ACC112 (cell line): ENCODE measurements around the gene MYLK2.

Source experiments
- H2AFZ ChIP-seq: fragments of 200-600 bp; sonication (generic); one replicate; pipeline ENCODE4 v1.6.0; 2017; ENCODE audit warnings: antibody characterized with exemption, low read length; ENCODE audit not compliant: unreplicated experiment
- H3K27ac ChIP-seq: fragments of 200-600 bp; sonication (generic); 2 replicates; pipeline ENCODE4 v1.5.1; 2014; ENCODE audit warnings: low read depth, mild to moderate bottlenecking, antibody characterized with exemption, low read length, moderate library complexity
- H3K27me3 ChIP-seq: fragments of 200-600 bp; sonication (generic); 2 replicates; pipeline ENCODE4 v1.6.1; 2014; ENCODE audit warnings: mild to moderate bottlenecking, antibody characterized with exemption, low read length, moderate library complexity, mixed read lengths; ENCODE audit not compliant: insufficient read depth
- H3K36me3 ChIP-seq: fragments of 200-600 bp; sonication (generic); 2 replicates; pipeline ENCODE4 v1.6.1; 2016; ENCODE audit warnings: mild to moderate bottlenecking, antibody characterized with exemption, low read length, moderate library complexity, mixed read lengths; ENCODE audit not compliant: insufficient read depth
- H3K4me1 ChIP-seq: fragments of 200-600 bp; sonication (generic); one replicate; pipeline ENCODE4 v1.6.1; 2016; ENCODE audit warnings: low read length, mixed read lengths; ENCODE audit not compliant: insufficient read depth, unreplicated experiment, control insufficient read depth
- H3K4me3 ChIP-seq: fragments of 200-600 bp; sonication (generic); 2 replicates; pipeline ENCODE4 v1.5.1; 2014; ENCODE audit warnings: mild to moderate bottlenecking, low read depth, low read length
- H3K79me2 ChIP-seq: fragments of 200-600 bp; sonication (generic); one replicate; pipeline ENCODE4 v1.6.0; 2016; ENCODE audit warnings: low read length; ENCODE audit not compliant: control insufficient read depth, unreplicated experiment, insufficient read depth

The MYLK2 gene

DNA sequence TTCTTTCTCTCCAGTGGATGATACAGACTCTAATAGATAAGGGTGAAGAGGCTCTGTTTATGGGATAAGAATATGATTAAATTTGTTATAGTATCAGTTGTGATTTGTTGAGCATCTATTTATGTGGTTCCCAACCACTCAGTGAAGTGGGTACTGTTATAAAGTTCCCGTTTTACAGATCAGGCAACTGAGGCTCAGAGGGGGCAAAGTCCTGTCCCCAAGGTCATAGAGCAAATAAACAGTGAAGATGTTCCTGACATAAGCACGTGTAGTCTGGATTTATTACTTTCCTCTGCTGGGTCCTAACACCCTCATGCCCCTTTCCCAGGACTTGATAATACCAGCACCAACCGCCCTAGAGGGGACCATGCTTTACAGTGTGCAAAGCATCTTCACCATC lies 47.1 kb downstream of the MYLK2 start:
- Histone ChIP-seq H3K36me3 (no peaks in the 10 kb centered on the region), H3K4me3 (no peak overlapping the region), H3K4me1 (peaks cover 4% of the 10 kb centered on the region), H2AFZ (no peak overlapping the region), H3K27me3 (peaks cover 34% of the 10 kb centered on the region), H3K27ac (no peak overlapping the region), H3K79me2 (no peaks in the 10 kb centered on the region)

DNA sequence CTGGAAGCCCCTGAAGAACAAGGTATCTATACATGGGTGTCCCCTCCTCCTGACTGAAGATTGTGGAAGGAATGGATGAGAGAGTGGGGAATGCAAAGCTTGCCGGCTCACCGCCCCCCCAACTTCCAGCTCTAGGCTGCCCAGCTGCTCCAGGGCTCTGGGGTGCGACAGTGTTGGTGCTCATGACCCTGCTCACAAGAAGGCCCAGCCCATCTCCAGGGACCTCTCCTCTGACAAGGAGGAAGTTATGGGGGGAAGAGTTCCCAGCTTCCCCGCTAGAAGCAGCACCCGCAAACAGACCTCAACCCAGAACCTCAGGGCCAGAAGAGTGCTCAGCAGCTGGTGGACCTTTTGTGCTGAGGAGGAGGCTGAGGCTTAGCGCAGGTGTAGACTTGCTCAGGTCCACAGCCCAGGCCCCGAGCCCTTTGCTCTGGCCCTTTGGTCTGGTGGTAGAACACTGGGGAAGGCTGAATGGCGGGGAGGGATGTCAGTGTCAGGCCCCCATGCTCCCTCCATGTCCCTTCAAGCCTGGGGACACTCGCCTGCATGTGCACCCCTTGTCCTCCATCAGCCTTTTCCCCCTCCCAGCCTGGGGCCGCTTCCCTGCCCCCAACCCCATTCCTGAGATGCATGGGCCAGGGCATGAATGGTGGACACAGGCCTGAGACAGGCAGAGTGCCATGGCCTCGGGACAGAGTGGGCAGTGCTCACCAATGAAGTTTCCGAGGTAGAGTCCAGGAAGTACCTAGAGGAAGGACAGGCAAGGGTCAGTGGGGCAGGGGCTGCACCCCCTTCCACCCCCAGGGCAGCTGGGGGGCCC lies 49.9 kb downstream of the MYLK2 start:
- no peak overlapping the region for H2AFZ ChIP-seq
- peak overlapping the region; percentile 79 for H3K4me3 ChIP-seq
- H3K4me1 ChIP-seq: peaks cover 4% of the 10 kb centered on the region
- no peak overlapping the region for H3K27ac ChIP-seq
- H3K79me2 ChIP-seq: no peaks in the 10 kb centered on the region
- no peaks in the 10 kb centered on the region for H3K36me3 ChIP-seq
- H3K27me3 ChIP-seq: peaks cover 30% of the 10 kb centered on the region

DNA sequence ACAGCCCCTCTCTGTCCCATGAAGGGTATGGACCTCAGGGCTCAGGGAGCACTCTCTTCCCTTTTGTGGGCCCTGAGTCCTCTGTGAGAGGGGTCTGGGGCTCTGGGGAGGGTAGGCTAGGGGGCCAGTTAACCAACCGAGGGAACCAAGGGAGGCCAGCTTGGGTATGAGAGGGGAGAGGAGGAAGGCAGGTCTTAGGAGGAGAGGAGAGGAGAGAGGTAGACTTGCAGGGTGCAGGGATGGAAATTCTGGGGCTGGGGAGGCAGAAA lies 50.5 kb downstream of the MYLK2 start:
- Histone ChIP-seq H3K79me2 (no peaks in the 10 kb centered on the region), H3K27me3 (peaks cover 30% of the 10 kb centered on the region), H3K4me3 (peak overlapping the region; percentile 79), H3K4me1 (peaks cover 4% of the 10 kb centered on the region), H3K27ac (no peak overlapping the region), H2AFZ (peak overlapping the region; percentile 66), H3K36me3 (no peaks in the 10 kb centered on the region)

DNA sequence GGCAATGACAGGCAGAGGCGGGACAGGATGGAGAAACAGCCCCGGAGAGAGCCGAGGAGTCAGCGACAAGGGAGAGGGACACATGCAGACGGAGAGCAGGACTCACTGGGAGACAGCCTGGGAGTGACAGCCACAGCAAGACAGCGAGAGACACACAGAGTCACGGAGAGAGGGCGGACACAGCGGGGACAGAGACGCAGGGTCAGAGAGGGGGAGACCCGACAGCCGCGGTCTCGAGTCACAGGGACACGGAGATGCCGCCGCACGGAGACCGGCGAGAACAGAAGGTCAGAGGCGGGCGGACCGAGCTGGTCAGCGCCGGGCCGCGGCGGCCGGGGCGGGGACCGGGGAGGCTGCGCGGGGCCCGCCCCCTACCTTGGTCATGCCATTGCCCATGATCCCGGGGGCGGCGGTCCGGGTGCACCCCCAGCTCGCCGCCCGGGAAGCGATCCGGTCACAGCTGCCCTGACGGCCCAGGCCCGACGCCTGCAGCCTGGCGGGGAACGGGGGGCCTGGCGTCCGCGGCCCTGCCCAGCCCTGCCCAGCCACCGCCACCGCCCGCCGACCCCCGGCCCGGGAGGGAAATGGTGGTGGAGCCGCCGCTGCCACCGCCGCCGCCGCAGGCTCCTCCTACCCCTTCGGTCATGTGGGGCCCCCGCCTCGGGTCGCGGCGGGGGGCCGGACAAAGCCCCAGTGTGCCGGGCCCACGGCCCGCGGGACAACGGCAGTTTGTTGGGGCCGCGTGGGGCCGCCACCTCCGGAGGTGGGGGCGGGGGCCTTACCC lies 51.0 kb downstream of the MYLK2 start, which contains the start of the genes DUSP15 and TTLL9:
Gene DUSP15, minus strand, starts transcription at position 586 of the 784 bp plus-strand sequence. Its CDS starts 190 bp downstream, at position 396.
Gene TTLL9, plus strand, starts transcription at position 693 of the 784 bp plus-strand sequence. CDS start 493 bp downstream, outside the sequence.
- H2AFZ ChIP-seq: peak within 1 kb of the TSS; percentile 66
- H3K4me1 ChIP-seq: peaks cover 4% of the 10 kb centered on the region
- no peak within 1 kb of the TSS for H3K27ac ChIP-seq
- no peaks in the 10 kb centered on the region for H3K36me3 ChIP-seq
- peaks cover 30% of the 10 kb centered on the region for H3K27me3 ChIP-seq
- peak within 1 kb of the TSS; percentile 79 for H3K4me3 ChIP-seq
- no peaks in the 10 kb centered on the region for H3K79me2 ChIP-seq

DNA sequence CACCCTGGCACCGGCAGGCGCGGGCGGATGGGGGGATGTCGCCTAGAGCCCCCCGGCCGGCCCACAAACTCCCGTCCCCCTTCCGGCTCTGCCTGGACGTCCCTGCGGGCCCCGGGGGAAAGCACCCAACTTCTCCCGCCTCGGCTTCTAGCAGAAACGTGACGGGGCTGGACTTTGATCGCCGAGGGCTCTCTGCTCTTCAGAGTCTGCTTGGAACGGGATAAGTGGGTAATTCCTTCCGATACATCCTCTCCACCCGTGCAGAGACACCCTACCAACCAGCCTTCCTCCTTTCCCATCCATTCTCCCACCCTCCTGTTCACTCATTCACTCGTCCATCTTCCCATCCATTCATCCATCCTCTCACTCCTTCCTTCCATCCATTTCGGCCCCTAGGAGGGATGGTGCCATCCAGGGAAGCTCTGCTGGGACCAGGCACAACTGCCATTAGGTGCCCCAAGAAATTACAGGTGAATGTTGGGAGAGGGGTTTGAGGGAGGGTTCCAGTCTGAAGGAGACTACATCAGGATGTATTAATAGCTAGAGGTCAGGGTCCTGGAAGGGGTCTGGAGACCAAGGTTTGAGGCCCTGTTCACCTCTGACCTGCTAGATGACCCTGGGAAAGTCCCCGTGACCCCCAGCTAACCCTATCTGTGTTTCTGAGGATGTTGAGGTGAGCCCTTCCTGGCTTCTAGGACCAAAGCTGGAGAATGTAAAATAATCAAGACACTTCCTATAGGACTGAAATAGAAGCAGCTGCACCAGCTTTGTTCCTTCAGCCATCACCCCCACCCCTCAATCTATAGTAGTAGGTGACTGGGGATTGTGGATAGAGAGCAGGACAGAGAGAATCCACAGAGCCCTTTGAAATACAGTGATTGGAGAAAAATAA lies 51.8 kb downstream of the MYLK2 start:
- Histone ChIP-seq H3K27ac (no peak overlapping the region), H2AFZ (peak overlapping the region; percentile 51), H3K27me3 (peaks cover 30% of the 10 kb centered on the region), H3K79me2 (no peaks in the 10 kb centered on the region), H3K36me3 (no peaks in the 10 kb centered on the region), H3K4me3 (peak overlapping the region; percentile 79), H3K4me1 (peaks cover 4% of the 10 kb centered on the region)

DNA sequence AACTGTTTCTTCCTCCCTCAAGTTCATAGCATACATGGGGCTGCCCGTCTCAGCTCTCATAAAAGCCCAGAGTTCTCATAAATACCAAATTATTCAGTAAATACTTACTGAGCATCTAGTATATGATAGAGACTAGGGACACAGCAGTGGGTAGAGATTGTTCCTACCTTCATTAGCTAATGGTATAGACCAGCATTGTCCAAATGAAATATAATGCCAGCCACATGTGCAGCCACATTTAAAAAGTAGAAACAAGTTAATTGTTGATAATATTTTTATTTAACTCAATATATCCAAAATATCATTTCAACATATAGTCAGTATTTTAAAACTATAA lies 52.4 kb downstream of the MYLK2 start:
- no peak overlapping the region for H3K27ac ChIP-seq
- no peak overlapping the region for H3K4me3 ChIP-seq
- H2AFZ ChIP-seq: no peak overlapping the region
- peaks cover 4% of the 10 kb centered on the region for H3K4me1 ChIP-seq
- peaks cover 30% of the 10 kb centered on the region for H3K27me3 ChIP-seq
- no peaks in the 10 kb centered on the region for H3K79me2 ChIP-seq
- no peaks in the 10 kb centered on the region for H3K36me3 ChIP-seq

DNA sequence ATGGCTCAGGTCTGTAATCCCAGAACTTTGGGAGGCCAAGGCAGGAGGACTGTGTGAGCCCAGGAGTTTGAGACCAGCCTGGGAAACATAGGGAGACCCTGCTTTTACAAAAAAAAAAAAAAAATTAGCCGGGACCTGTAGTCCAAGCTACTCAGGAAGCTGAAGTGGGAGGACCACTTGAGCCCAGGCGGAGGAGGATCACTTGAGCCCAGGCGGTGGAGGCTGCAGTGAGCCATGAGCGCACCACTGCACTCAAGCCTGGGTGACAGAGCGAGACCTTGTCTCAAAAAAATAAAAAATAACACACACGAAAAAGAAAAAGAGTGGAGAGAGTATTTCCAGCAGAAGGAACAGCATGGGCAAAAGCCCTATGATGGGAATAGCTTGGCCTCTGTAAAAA lies 53.2 kb downstream of the MYLK2 start:
- peaks cover 4% of the 10 kb centered on the region for H3K4me1 ChIP-seq
- no peaks in the 10 kb centered on the region for H3K36me3 ChIP-seq
- no peak overlapping the region for H3K4me3 ChIP-seq
- no peak overlapping the region for H2AFZ ChIP-seq
- no peaks in the 10 kb centered on the region for H3K79me2 ChIP-seq
- H3K27ac ChIP-seq: no peak overlapping the region
- H3K27me3 ChIP-seq: peaks cover 30% of the 10 kb centered on the region

DNA sequence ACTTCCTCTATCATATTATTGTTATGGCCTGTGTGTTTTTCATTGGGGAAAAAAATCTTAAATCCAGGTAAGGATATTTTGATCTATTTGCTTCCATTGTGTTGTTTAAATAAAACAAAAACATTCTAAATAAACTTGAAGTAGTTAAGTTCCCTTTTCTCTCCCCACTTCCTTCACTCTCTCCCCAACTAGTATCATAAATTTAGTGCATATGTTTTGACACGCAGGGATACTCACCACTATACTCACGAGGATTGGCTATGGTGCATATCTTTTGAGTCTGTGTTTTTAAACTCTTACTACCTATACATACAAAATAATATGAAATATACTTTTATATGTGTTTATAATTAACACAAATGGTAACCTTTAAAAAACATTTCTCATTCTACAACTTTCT lies 56.5 kb downstream of the MYLK2 start:
- Histone ChIP-seq H3K36me3 (no peaks in the 10 kb centered on the region), H3K27me3 (peaks cover 13% of the 10 kb centered on the region), H3K27ac (no peak overlapping the region), H2AFZ (no peak overlapping the region), H3K4me1 (peaks cover under 1% of the 10 kb centered on the region), H3K4me3 (no peak overlapping the region), H3K79me2 (no peaks in the 10 kb centered on the region)

DNA sequence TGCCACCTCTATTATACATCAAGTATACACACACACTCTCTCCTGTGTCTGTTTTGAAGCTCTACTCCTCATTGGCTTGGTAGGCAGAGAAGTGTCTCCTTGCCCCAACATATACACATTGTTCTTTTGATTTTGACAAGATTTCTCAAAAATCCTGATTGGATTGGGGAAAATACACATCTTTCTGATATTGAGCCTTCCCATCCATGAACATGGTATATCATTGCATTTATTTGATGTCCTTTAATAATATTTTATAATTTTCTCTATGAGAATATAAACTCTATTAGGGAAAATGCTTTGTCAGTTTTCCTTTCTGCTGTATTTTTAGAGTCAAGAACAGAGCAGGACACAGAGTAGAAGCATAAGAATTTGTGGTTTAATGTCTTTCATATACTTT lies 58.5 kb downstream of the MYLK2 start:
- Histone ChIP-seq H3K27me3 (no peaks in the 10 kb centered on the region), H3K36me3 (no peaks in the 10 kb centered on the region), H3K4me1 (no peaks in the 10 kb centered on the region), H3K4me3 (no peak overlapping the region), H3K27ac (no peak overlapping the region), H2AFZ (no peak overlapping the region), H3K79me2 (no peaks in the 10 kb centered on the region)

DNA sequence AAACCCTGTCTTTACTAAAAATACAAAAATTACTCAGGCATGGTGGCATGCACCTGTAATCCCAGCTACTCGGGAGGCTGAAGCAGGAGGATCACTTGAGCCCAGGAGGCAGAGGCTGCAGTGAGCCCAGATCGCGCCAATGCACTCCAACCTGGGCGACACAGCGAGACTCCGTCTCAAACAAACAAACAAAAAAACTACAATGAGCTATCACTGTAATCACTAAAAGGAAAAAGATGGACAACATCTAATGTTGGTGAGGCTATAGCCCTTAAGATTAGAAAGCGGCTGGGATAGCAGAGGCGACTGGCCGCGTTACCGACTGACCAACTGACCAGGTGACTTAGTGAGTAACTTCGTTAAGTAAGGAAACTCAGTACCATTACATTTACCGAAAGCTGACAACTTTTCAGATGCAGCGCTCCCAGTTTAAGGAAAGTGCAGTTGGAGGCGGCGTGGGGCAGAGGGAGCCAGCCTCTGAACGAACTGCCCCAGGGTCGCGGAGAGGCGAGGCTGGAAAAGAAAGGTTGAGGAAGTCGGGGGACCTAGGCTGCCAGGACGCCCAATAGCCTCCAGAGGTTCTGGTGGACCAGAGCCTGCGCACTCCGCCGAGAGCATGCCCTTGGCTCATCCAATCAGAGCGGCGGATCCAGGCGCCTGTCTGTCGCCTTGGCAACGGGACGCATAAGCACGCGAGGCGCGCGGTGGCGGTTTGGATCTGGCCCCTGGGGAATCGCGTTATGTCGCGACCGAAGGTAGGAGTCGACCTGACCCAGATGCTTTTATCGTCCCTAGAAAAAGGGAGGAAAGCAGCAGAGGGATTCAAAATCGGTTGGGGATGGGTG lies 60.2 kb downstream of the MYLK2 start:
- Histone ChIP-seq H3K79me2 (no peaks in the 10 kb centered on the region), H2AFZ (peak overlapping the region; percentile 81), H3K27me3 (no peaks in the 10 kb centered on the region), H3K27ac (peak overlapping the region; percentile 45; the same call in 1 of the 2 replicates), H3K4me1 (no peaks in the 10 kb centered on the region), H3K36me3 (no peaks in the 10 kb centered on the region), H3K4me3 (peak overlapping the region; percentile 77)
